Ecto neural progenitor cell (in vitro differentiated cells): ENCODE data around the gene CFAP251.
"Not testable (repeated sequence)": the region's sequence is repeated elsewhere in the genome, so short reads cannot be mapped to it uniquely, and the experiment has no call there.

Experiments used
- DNase-seq: peaks from one replicate; pipeline ENCODE4 v3.0.0-alpha.2; 2018; ENCODE audit warnings: low spot score

The CFAP251 gene

GRCh38 chr12:121911824-121912585 is 6.4 kb upstream of the CFAP251 start:
- DNase-seq, result no peak

DNA sequence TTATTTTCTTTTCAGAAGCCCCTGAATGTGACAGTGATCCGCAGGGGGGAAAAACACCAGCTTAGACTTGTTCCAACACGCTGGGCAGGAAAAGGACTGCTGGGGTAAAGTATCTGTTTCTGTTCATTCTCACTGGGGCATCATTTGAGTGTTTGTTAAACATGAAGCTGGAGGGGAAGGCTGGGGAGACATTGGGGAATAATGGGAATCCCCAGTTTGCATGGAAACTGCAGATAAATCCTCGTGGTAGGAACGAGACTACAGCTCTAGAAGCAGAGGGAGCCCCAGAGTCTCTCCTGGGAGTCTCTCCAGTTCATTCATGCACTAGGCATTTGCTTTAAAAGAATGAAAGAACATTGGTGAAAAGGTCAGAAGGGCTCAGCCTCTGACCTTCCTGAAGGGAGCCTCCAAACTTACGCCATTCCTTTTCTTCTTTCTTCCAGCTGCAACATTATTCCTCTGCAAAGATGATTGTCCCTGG is 2.5 kb upstream of the CFAP251 start:
- DNase-seq, result no peak

GRCh38 chr12:121916719-121917118 is 1.7 kb upstream of the CFAP251 start:
- DNase-seq, result peak; percentile 63

DNA sequence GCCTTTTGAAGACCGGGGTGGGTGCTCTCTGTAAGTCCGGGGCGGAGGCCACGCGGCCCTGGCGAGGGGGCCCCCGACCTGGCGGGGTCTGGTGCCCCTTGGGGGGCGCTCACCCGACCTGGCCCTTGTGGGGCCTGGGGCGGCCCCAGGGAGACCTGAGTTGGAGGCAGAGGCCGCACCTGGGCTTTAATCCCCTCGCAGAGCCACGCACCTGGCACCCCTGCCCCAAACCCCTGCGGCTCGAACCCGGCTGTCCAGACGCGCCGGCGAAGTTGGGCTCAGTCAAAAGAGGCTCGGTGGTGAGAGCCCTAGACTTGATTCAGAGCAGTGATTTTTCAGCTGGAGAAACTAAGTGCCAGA is 267 bp downstream of the CFAP251 start:
- DNase-seq, result no peak

GRCh38 chr12:121921066-121921465 is 2.7 kb downstream of the CFAP251 start:
- DNase-seq, result no peak

GRCh38 chr12:121925358-121925695 is 6.9 kb downstream of the CFAP251 start:
- DNase-seq, result no peak

DNA sequence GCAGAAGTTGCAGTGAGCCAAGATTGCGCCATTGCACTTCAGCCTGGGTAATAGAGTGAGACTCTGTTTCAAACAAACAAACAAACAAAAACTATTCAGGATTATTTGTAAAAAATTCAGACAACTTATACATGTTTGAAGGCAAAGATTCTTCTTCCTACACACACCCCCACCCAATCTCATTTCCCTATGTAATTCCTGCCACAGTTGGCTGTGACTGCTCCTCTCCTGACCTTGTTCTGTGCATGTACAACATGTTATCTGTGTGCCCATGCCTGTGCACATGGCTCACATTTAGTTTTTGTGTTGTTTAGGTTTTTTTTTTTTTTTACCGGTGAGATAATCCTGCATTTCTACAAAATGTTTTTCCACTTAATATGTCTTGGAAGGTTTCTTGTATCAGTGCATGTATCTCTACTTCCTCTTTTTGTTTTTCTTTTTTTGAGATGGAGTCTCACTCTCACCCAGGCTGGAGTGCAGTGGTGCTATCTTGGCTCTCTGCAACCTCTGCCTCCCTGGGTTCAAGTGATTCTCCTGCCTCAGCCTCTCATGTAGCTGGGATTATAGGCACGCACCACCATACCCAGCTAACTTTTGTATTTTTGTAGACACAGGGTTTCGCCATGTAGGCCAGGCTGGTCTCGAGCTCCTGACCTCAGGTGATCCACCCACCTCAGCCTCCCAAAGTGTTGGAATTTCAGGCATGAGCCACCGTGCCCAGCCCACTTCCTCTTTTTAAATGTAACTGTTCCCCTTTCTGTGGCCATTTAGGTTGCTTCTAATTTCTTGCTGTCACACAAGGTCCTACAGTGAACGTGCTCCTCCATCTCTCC is 8.7 kb downstream of the CFAP251 start:
- no peak for DNase-seq

DNA sequence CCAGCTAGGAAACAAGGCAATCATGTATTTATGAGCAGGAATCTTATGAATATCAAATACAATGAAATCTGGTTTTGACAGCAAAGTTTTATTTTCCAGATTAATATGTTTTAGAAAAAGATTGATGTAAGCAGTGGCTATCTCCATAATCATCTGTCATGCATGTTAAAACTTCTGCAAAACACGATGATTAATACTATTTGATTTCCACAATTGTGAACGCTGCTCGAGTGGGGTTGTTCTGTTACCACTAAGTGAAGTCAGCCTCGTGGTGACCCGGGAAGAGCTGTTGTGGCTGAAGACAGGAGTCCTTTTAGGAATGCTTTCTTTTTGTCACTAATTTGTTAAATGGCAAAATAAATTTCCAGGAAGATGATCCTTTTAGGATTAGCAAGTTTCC is 9.4 kb downstream of the CFAP251 start:
- DNase-seq, result no peak

GRCh38 chr12:121929545-121929944 is 11.2 kb downstream of the CFAP251 start:
- not testable (repeated sequence) for DNase-seq

GRCh38 chr12:121930862-121931261 is 12.5 kb downstream of the CFAP251 start:
- DNase-seq, result no peak

GRCh38 chr12:121932176-121932536 is 13.8 kb downstream of the CFAP251 start:
- DNase-seq, result no peak

DNA sequence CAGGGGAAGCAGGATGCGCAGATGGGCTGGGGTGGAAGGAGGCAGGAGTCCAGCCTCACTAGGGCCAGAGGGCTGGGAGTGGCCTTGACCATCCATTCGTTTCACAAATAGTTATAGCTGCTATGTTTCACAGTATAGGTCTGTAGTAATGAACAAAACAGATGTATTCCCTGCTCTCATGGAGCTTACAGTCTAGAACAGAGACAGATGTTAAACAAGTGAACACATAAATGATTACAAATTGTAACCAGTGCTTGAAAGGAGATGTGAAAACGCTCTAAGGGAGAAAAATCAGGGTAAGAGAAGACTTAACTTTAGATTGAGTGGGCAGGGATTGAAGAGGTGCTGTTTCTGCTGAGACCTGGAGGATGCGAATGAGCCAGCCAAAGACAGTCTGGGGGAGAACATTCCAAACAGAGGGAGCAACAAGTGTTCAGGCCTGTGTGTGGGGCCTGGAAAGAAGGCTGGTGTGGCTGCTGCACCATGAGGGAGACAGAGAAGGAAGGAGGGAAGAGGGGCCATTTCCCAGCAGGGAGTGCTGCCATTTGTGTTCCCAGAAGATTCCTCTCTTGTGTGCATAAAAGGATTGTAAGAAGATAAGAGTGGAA is 14.6 kb downstream of the CFAP251 start:
- DNase-seq, result no peak

GRCh38 chr12:121933522-121934308 is 15.3 kb downstream of the CFAP251 start:
- no peak for DNase-seq

- DNase-seq, result no peak
These were observed 15.9 kb downstream of the CFAP251 start for GRCh38 chr12:121934309-121934664.

- DNase-seq, result no peak
These were observed 19.3 kb downstream of the CFAP251 start for GRCh38 chr12:121937654-121938053.

DNA sequence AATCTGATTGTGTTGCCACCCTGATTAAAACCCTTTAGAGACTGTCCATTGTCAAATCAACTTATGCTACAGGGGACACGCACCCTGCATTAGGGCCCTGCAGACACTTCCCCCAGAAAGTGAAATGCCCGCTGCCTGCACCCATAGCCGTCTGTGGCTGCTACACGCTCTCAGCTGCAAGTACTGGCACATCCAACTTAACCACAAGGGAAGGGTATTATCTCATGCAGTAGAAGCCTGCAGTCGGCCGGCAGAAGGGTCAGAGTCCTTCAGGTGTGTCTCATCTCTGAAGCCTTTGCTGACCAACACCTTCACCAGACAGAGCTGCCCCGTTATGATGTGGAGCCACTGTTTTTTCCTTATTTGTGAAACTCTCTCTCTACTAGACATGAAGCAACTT is 20.8 kb downstream of the CFAP251 start:
- DNase-seq, result no peak

DNA sequence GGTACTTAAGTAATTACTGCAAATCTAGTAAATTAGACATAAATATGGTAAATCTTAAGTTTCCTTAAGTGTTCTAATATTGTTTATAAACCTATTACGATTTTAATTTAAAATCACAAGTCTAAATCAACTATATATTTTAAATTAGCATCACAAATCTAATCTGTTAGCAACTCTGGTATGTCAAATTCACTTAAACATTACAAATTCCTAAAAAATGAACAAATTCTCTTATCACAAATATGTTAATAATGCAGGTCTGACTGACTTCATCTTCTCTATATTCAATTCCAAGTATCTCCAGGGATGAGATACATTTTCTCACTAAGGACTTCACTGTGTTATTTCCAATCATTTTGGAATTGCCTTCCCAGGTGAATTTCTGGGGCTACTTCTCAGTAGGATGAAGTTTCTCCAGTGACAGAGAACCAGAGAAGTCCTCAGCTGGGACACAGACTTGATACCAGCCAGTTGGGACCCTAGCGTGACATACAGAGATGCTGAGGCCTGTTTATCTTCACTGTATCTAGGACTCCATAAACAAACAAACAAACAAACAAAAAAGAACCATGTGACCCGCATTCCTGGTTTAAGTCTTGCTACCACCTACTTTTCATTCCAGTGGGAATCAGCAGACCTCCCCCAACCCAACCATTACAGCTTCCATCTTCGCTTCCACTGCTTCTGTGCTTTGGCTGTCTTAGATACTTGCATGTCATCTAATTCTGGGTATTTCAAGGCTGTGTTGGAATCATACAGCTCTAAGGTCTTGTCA is 21.8 kb downstream of the CFAP251 start:
- no peak for DNase-seq

DNA sequence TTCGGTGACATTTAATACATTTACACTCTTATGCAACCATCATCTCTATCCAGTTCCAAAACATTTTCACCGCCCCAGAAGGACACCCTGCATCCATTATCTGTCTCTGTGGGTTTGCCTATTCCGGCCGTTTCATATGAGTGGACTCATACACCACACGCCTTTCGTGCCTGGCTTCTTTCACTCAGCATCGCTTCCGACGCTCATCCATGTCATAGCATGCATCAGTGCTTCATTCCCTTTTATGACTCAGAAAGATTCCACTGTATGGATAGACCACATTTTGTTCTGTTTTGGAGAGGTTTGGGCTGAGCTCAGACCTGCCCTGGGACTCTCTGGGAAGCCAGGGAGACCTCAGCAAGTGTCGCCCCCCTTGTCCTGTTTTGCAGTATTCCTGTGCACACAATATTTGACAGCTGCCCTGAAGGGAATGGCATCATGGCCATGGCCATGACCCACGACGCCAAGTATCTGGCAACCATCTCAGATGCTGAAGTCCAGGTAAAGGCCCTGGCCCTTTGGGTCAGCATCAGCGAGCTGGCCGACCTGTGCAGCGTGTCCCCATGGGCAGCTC is 23.8 kb downstream of the CFAP251 start:
- no peak for DNase-seq

DNA sequence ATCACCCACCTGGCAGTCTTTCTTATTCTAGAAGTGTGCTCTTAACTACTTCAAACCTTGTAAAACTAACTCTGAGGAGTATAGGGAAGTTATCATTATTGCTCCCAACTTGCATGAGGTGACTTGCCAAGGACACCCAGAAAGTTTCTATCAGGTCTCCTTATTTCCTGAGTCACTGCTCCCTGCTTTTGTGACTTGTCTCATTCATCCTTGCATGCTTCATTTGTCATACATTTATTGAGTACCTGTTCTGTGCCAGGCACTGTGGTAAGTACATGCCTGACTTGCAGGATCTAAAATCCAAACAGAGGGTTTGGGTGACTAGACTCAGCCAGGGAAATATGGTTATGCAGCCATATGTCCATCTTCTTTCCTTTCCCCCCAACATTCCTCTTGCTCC is 25.5 kb downstream of the CFAP251 start:
- no peak for DNase-seq

GRCh38 chr12:121946313-121947025 is 28.1 kb downstream of the CFAP251 start:
- DNase-seq, result no peak

DNA sequence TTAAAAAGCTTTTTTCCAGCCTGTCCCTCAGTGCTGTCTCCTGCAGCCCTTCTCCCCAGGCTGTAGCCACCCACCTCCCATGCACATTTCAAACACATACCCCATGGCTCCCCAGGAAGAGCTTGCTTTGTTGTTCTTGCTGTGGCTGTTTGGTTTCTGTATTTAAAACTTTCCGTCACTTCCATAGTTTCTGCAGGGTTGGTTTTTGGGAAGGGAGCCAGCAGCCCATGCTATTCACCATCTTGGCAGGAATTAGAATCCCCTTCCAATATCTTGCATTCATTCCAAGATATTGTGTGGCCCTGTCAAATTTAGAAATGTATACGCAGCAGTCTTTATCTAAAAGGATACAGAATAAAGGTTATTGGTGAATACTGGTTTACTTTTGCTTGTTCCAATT is 29.6 kb downstream of the CFAP251 start:
- DNase-seq, result no peak
